ENCODE results near the gene ZNF326.

ZNF326 gene

GRCh38 chr1:89955311-89956205 lies 39.4 kb upstream of the ZNF326 start:
- Histone ChIP-seq H3K9me3 (no peaks in the 10 kb centered on the region), H3K4me3 (ENCODE audit: low read depth, low read length) (no peak overlapping the region), H3K4me1 (no peaks in the 10 kb centered on the region), H3K27me3 (no peaks in the 10 kb centered on the region), H3K36me3 (no peaks in the 10 kb centered on the region)
- TF ChIP-seq, protein P1, sequence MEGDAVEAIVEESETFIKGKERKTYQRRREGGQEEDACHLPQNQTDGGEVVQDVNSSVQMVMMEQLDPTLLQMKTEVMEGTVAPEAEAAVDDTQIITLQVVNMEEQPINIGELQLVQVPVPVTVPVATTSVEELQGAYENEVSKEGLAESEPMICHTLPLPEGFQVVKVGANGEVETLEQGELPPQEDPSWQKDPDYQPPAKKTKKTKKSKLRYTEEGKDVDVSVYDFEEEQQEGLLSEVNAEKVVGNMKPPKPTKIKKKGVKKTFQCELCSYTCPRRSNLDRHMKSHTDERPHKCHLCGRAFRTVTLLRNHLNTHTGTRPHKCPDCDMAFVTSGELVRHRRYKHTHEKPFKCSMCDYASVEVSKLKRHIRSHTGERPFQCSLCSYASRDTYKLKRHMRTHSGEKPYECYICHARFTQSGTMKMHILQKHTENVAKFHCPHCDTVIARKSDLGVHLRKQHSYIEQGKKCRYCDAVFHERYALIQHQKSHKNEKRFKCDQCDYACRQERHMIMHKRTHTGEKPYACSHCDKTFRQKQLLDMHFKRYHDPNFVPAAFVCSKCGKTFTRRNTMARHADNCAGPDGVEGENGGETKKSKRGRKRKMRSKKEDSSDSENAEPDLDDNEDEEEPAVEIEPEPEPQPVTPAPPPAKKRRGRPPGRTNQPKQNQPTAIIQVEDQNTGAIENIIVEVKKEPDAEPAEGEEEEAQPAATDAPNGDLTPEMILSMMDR (IDR thresholded peaks at IDR 0.05; ENCODE audit: low read depth, low read length): no peak
- no peak for DNase-seq

DNA sequence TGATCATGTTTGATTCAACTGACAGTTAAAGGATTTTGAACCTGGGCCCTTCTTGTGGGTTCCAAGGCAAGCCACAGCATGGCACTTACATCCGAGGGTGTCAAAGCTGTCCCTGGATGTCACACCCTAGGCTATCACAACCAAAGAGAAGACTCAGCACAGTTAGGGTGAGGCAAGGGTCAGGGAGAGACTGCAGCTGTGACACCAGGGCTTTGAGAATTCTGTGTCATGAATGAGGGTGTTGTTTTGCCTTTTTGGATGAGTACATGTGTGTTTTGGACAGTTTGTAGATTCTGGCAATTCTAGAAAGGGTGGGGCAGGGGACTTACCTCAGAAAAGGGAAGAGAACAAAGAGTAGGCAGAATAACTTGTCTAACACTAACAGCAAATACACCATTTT lies 37.8 kb upstream of the ZNF326 start:
- Histone ChIP-seq H3K9me3 (no peaks in the 10 kb centered on the region), H3K4me1 (no peaks in the 10 kb centered on the region), H3K27me3 (no peaks in the 10 kb centered on the region), H3K36me3 (no peaks in the 10 kb centered on the region), H3K4me3 (ENCODE audit: low read depth, low read length) (no peak overlapping the region)
- TF ChIP-seq, protein P1 (IDR thresholded peaks at IDR 0.05; ENCODE audit: low read depth, low read length): no peak
- DNase-seq: no peak

DNA sequence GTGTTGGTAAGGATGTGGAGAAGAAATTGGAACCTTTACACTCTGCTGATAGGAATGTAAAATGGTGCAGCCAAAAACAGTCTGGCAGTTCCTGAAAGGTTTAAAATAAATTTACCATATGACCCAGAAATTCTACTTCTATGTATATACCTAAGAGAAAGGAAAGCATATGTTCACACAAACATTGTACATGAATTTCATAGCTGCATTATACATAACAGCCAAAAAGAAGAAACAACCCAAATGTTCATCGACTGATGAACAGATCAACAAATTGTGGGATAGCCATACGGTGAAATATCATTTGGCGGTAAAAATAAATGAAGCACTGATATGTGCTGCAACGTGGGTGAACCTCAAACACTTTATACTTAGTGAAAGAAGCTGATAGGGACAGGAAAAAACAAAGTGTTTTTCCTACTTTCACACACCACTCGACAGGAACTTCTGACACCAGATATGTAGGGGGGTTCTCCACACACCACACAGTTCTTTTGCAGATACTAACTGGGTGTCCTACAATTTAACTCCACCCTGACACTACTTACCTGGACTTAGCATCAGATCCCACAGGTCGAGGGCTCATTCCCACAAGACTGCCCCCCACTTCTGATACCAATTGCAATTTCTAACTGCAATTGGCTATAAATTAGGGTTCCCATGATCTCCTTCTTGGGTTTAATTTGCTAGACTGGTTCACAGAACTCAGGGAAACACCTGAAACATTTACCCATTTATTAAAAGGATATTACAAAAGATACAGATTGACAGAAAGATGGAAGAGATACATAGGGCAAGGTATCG lies 35.9 kb upstream of the ZNF326 start:
- no peak for DNase-seq
- Histone ChIP-seq H3K27me3 (no peaks in the 10 kb centered on the region), H3K9me3 (no peaks in the 10 kb centered on the region), H3K4me1 (no peaks in the 10 kb centered on the region), H3K4me3 (ENCODE audit: low read depth, low read length) (no peak overlapping the region), H3K36me3 (no peaks in the 10 kb centered on the region)
- TF ChIP-seq, protein P1 (IDR thresholded peaks at IDR 0.05; ENCODE audit: low read depth, low read length): no peak

DNA sequence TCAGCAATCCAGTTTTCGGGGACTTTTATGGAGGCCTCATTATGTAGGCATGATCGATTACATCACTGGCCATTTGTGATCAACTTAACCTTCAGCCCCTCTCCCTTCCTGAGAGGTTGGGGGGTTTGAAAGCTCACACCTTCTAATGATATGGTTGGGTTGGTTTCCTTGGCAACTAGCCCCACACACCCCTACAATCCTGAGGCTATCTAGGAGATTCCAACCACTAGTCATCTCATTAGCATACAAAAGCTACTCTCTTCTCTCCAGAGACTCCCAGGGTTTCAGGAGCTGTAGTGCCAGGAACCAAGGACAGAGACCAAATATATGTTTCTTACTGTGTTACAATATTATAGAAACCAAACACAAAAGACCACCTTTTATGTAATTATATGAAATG lies 35.2 kb upstream of the ZNF326 start:
- Histone ChIP-seq H3K4me1 (no peaks in the 10 kb centered on the region), H3K36me3 (no peaks in the 10 kb centered on the region), H3K27me3 (no peaks in the 10 kb centered on the region), H3K9me3 (no peaks in the 10 kb centered on the region), H3K4me3 (ENCODE audit: low read depth, low read length) (no peak overlapping the region)
- TF ChIP-seq, protein P1 (IDR thresholded peaks at IDR 0.05; ENCODE audit: low read depth, low read length): no peak
- DNase-seq: no peak

GRCh38 chr1:89962024-89962741 lies 32.7 kb upstream of the ZNF326 start:
- Histone ChIP-seq H3K9me3 (no peaks in the 10 kb centered on the region), H3K4me3 (ENCODE audit: low read depth, low read length) (no peak overlapping the region), H3K36me3 (no peaks in the 10 kb centered on the region), H3K27me3 (no peaks in the 10 kb centered on the region), H3K4me1 (no peaks in the 10 kb centered on the region)
- TF ChIP-seq, protein P1 (IDR thresholded peaks at IDR 0.05; ENCODE audit: low read depth, low read length): no peak
- no peak for DNase-seq
